Metanephros (tissue), 1 donor: ENCODE data around the gene SUPT20HL1. TPM values are rescaled to one million over a fixed set of nuclear protein-coding genes. Genes with fewer than 3 reads are reported as not detected.

Experiments
- total RNA-seq: library from RNA; depleted of rRNA; stranded (reverse); fragments of >200 nt; gene quantifications from one replicate; pipeline ENCODE4 v1.2.3, GENCODE V29; 2014

The SUPT20HL1 gene
- not detected for total RNA-seq

GRCh38 chrX:24360272-24360671 lies at the start of gene SUPT20HL1:
SUPT20HL1 (plus strand) TSS chrX:24360639; CDS start chrX:24362761, 2,122 bp downstream.

GRCh38 chrX:24314019-24314635 lies 46.3 kb upstream of the SUPT20HL1 start, which contains the start of gene SUPT20HL2:
SUPT20HL2 (minus strand) TSS chrX:24314069; CDS start chrX:24313315, 754 bp downstream.

Other genes with a start within 250 kb of the SUPT20HL1 start
- 51.3 TPM for gene ZFX, start 210.9 kb upstream of the SUPT20HL1 start, total RNA-seq
- 0.06 TPM for gene SUPT20HL2, start 46.6 kb upstream of the SUPT20HL1 start, total RNA-seq
- 17.0 TPM for gene PDK3, start 104.6 kb downstream of the SUPT20HL1 start, total RNA-seq